HEK293 (cell line): ENCODE results near the gene DGKB.

Source experiments
- CTCF ChIA-PET: fragments of 350-600 bp; formaldehyde crosslinking; extraction: SDS; loops from one replicate; lab custom pipeline; 2021; ENCODE audit warnings: antibody characterized with exemption; lab: Yijun Ruan, JAX
- POLR2A ChIA-PET: fragments of 300-600 bp; formaldehyde crosslinking; extraction: SDS; loops from one replicate; lab custom pipeline; 2020; ENCODE audit warnings: antibody characterized with exemption, inconsistent platforms; lab: Yijun Ruan, JAX
- H3K27ac ChIP-seq: fragments of 200-500 bp; sonication (Bioruptor generic); 2 replicates; pipeline ENCODE4 v1.5.1; 2014; ENCODE audit warnings: low read depth, low read length, control low read depth, inconsistent platforms; ENCODE audit errors: extremely low read depth
- H3K36me3 ChIP-seq, 2 experiments: fragments of 200-500 bp in 1 of 2; sonication (Bioruptor generic) in 1 of 2; 1 replicate in 1 of 2; 2 replicates in 1 of 2; pipeline ENCODE4 v1.5.1; 2014 to 2017; ENCODE audit warnings: inconsistent platforms in 2 of 2, low read length in 2 of 2; ENCODE audit not compliant: control insufficient read depth in 2 of 2, insufficient read depth in 1 of 2
- H3K4me1 ChIP-seq: fragments of 200-500 bp; sonication (Bioruptor generic); 2 replicates; pipeline ENCODE4 v1.5.1; 2014; ENCODE audit warnings: mild to moderate bottlenecking, low read length, inconsistent platforms; ENCODE audit not compliant: control insufficient read depth, insufficient read depth
- H3K4me3 ChIP-seq: 2 replicates; pipeline ENCODE4 v1.5.1; 2011; ENCODE audit warnings: low read depth, mild to moderate bottlenecking, control low read depth, low read length, moderate library complexity
- H3K9me3 ChIP-seq: fragments of 200-500 bp; sonication (Bioruptor generic); 2 replicates; pipeline ENCODE4 v1.5.1; 2014; ENCODE audit warnings: low read depth, low read length, inconsistent platforms; ENCODE audit not compliant: control insufficient read depth, insufficient read depth
- GFI1B ChIP-seq: fragments of 450-650 bp; formaldehyde crosslinking; IDR thresholded peaks from 2 replicates; pipeline ENCODE4 v1.5.1; 2016; ENCODE audit warnings: missing biosample characterization, missing genetic modification characterization
- OVOL3 ChIP-seq: fragments of 450-650 bp; formaldehyde crosslinking; IDR thresholded peaks from 2 replicates; pipeline ENCODE4 v1.5.1; 2016; ENCODE audit warnings: missing biosample characterization, missing genetic modification characterization
- PRDM1 ChIP-seq: fragments of 450-650 bp; formaldehyde crosslinking; IDR thresholded peaks from 2 replicates; pipeline ENCODE4; 2016; ENCODE audit warnings: missing biosample characterization, missing genetic modification characterization
- SALL2 ChIP-seq: fragments of 450-650 bp; formaldehyde crosslinking; IDR thresholded peaks from 2 replicates; pipeline ENCODE4 v1.5.0; 2017; ENCODE audit warnings: missing biosample characterization, mild to moderate bottlenecking, missing genetic modification characterization, borderline replicate concordance
- SETDB1 ChIP-seq: IDR thresholded peaks from one replicate; pipeline ENCODE4 v1.6.1; 2017; ENCODE audit warnings: mild to moderate bottlenecking, low read length, moderate library complexity, mixed read lengths; ENCODE audit not compliant: insufficient read length
- SP2 ChIP-seq: fragments of 450-650 bp; formaldehyde crosslinking; IDR thresholded peaks from 2 replicates; pipeline ENCODE4 v1.5.1; 2016; ENCODE audit warnings: missing biosample characterization, missing genetic modification characterization
- ZBTB17 ChIP-seq: fragments of 450-650 bp; formaldehyde crosslinking; IDR thresholded peaks from 2 replicates; pipeline ENCODE4 v1.5.1; 2016; ENCODE audit warnings: missing biosample characterization, missing genetic modification characterization
- ZBTB44 ChIP-seq: fragments of 450-650 bp; IDR thresholded peaks from 2 replicates; pipeline ENCODE4 v1.5.1; 2018; ENCODE audit warnings: missing biosample characterization, mild to moderate bottlenecking, missing genetic modification characterization
- ZBTB48 ChIP-seq: fragments of 450-650 bp; formaldehyde crosslinking; IDR thresholded peaks from 2 replicates; pipeline ENCODE4 v1.5.1; 2016; ENCODE audit warnings: missing biosample characterization, missing genetic modification characterization
- ZFP37 ChIP-seq: fragments of 450-650 bp; formaldehyde crosslinking; IDR thresholded peaks from 2 replicates; pipeline ENCODE4 v1.5.1; 2016; ENCODE audit warnings: missing biosample characterization, missing genetic modification characterization
- ZNF121 ChIP-seq: fragments of 450-650 bp; formaldehyde crosslinking; IDR thresholded peaks from 2 replicates; pipeline ENCODE4 v1.5.1; 2016; ENCODE audit warnings: missing biosample characterization, missing genetic modification characterization
- ZNF157 ChIP-seq: fragments of 450-650 bp; formaldehyde crosslinking; IDR thresholded peaks from 2 replicates; pipeline ENCODE4 v1.5.1; 2016; ENCODE audit warnings: missing biosample characterization, missing genetic modification characterization
- ZNF202 ChIP-seq: fragments of 450-650 bp; formaldehyde crosslinking; IDR thresholded peaks from 2 replicates; pipeline ENCODE4 v1.5.1; 2016; ENCODE audit warnings: missing biosample characterization, missing genetic modification characterization, borderline replicate concordance
- ZNF248 ChIP-seq: fragments of 450-650 bp; formaldehyde crosslinking; IDR thresholded peaks from 2 replicates; pipeline ENCODE4 v1.5.1; 2017; ENCODE audit warnings: missing biosample characterization, missing genetic modification characterization
- ZNF292 ChIP-seq: fragments of 450-650 bp; formaldehyde crosslinking; IDR thresholded peaks from 2 replicates; pipeline ENCODE4 v1.5.1; 2016; ENCODE audit warnings: low read depth, missing biosample characterization, missing genetic modification characterization, borderline replicate concordance
- ZNF324 ChIP-seq: fragments of 450-650 bp; formaldehyde crosslinking; IDR thresholded peaks from 2 replicates; pipeline ENCODE4 v1.5.1; 2016; ENCODE audit warnings: missing biosample characterization, missing genetic modification characterization
- ZNF514 ChIP-seq: fragments of 450-650 bp; formaldehyde crosslinking; IDR thresholded peaks from 2 replicates; pipeline ENCODE4 v1.5.1; 2016; ENCODE audit warnings: missing biosample characterization, missing genetic modification characterization
- ZNF549 ChIP-seq: fragments of 450-650 bp; IDR thresholded peaks from 2 replicates; pipeline ENCODE4 v1.5.1; 2018; ENCODE audit warnings: missing biosample characterization, missing genetic modification characterization, mild to moderate bottlenecking, inconsistent platforms, moderate library complexity
- ZNF571 ChIP-seq: fragments of 450-650 bp; formaldehyde crosslinking; IDR thresholded peaks from 2 replicates; pipeline ENCODE4 v1.5.0; 2017; ENCODE audit warnings: missing biosample characterization, missing genetic modification characterization
- ZNF585B ChIP-seq: fragments of 450-650 bp; formaldehyde crosslinking; IDR thresholded peaks from 2 replicates; pipeline ENCODE4 v1.5.1; 2016; ENCODE audit warnings: missing biosample characterization, missing genetic modification characterization
- ZNF768 ChIP-seq: fragments of 450-650 bp; formaldehyde crosslinking; IDR thresholded peaks from 2 replicates; pipeline ENCODE4 v1.5.1; 2018; ENCODE audit warnings: missing biosample characterization, mild to moderate bottlenecking, missing genetic modification characterization
- ZNF837 ChIP-seq: fragments of 450-650 bp; formaldehyde crosslinking; IDR thresholded peaks from 2 replicates; pipeline ENCODE4 v1.5.1; 2016; ENCODE audit warnings: missing biosample characterization, missing genetic modification characterization
- ZSCAN30 ChIP-seq: fragments of 450-650 bp; IDR thresholded peaks from 2 replicates; pipeline ENCODE4 v1.5.1; 2018; ENCODE audit warnings: missing biosample characterization, mild to moderate bottlenecking, missing genetic modification characterization, moderate library complexity
- ZSCAN4 ChIP-seq: fragments of 450-650 bp; formaldehyde crosslinking; IDR thresholded peaks from 2 replicates; pipeline ENCODE4 v1.5.1; 2017; ENCODE audit warnings: missing biosample characterization, missing genetic modification characterization
- TF ChIP-seq, protein P1 (sequence below): fragments of 450-650 bp; formaldehyde crosslinking; IDR thresholded peaks from 2 replicates; pipeline ENCODE4 v1.5.1; 2017; ENCODE audit warnings: missing biosample characterization, mild to moderate bottlenecking, missing genetic modification characterization, moderate library complexity
- TF ChIP-seq, protein P2 (sequence below): fragments of 450-650 bp; formaldehyde crosslinking; IDR thresholded peaks from 2 replicates; pipeline ENCODE4 v1.5.1; 2016; ENCODE audit warnings: missing biosample characterization, missing genetic modification characterization
- TF ChIP-seq, protein P3 (sequence below): fragments of 450-650 bp; formaldehyde crosslinking; IDR thresholded peaks from 2 replicates; pipeline ENCODE4 v1.5.1; 2016; ENCODE audit warnings: missing biosample characterization, missing genetic modification characterization, borderline replicate concordance

The DGKB gene

GRCh38 chr7:14836006-14836405 is 66.5 kb downstream of the DGKB start:
- H3K4me3 ChIP-seq, result no peak overlapping the region
- POLR2A ChIA-PET, result no interaction called here
- TF ChIP-seq ZNF837 (no peak), SALL2 (tag by site-specific recombination) (no peak), ZBTB17 (no peak), ZNF292 (no peak), ZBTB44 (tag by site-specific recombination) (no peak), ZNF202 (tag by site-specific recombination) (no peak), SETDB1 (no peak), SP2 (tag by site-specific recombination) (no peak), ZNF121 (tag by site-specific recombination) (no peak), ZNF768 (tag by site-specific recombination) (no peak), ZBTB48 (tag by site-specific recombination) (no peak), ZFP37 (tag by site-specific recombination) (no peak), PRDM1 (tag by site-specific recombination) (no peak), ZNF514 (tag by site-specific recombination) (no peak), ZNF324 (tag by site-specific recombination) (no peak), OVOL3 (tag by site-specific recombination) (no peak), ZSCAN30 (no peak), ZNF571 (tag by site-specific recombination) (no peak)
- TF ChIP-seq, protein P1, sequence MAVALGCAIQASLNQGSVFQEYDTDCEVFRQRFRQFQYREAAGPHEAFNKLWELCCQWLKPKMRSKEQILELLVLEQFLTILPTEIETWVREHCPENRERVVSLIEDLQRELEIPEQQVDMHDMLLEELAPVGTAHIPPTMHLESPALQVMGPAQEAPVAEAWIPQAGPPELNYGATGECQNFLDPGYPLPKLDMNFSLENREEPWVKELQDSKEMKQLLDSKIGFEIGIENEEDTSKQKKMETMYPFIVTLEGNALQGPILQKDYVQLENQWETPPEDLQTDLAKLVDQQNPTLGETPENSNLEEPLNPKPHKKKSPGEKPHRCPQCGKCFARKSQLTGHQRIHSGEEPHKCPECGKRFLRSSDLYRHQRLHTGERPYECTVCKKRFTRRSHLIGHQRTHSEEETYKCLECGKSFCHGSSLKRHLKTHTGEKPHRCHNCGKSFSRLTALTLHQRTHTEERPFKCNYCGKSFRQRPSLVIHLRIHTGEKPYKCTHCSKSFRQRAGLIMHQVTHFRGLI, result no peak
- TF ChIP-seq, protein P2, sequence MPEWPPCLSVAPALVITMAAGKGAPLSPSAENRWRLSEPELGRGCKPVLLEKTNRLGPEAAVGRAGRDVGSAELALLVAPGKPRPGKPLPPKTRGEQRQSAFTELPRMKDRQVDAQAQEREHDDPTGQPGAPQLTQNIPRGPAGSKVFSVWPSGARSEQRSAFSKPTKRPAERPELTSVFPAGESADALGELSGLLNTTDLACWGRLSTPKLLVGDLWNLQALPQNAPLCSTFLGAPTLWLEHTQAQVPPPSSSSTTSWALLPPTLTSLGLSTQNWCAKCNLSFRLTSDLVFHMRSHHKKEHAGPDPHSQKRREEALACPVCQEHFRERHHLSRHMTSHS (tag by site-specific recombination), result no peak
- TF ChIP-seq, all 188 proteins: peak for 0
- no peaks in the 10 kb centered on the region for H3K36me3 ChIP-seq
- CTCF ChIA-PET, result interaction anchor here (0.5 to 1.2 kb wide), 2 partner anchors 21 to 563 kb away, joined by 3 read pairs; no protein-coding TSS in a partner anchor
- no peak overlapping the region for H3K27ac ChIP-seq
- no peaks in the 10 kb centered on the region for H3K4me1 ChIP-seq
- no peaks in the 10 kb centered on the region for H3K9me3 ChIP-seq

DNA sequence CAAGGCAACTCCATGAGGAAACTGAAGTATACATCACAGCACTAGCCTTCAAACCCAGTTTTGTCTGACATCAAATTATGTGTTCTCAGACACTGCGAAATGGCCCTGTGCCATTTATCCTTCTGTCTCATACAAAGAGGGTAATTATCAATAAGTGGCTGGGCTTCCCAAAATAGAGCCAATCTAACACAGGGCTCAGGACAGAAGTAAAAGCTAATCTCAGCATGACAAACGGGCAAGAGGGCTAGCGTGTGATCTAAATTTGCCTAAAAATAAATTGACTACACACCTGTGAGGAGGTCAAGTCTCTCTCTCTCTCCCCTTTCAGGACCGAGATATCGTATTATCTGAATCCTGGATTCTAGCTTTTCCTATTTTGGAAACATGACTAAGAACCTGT is 67.2 kb downstream of the DGKB start:
- POLR2A ChIA-PET, result no interaction called here
- TF ChIP-seq ZNF248 (tag by site-specific recombination) (no peak), ZNF157 (no peak), SETDB1 (no peak), ZNF549 (tag by site-specific recombination) (no peak), ZNF837 (no peak), ZNF585B (tag by site-specific recombination) (no peak), ZSCAN4 (tag by site-specific recombination) (no peak), GFI1B (tag by site-specific recombination) (no peak)
- TF ChIP-seq, protein P3, sequence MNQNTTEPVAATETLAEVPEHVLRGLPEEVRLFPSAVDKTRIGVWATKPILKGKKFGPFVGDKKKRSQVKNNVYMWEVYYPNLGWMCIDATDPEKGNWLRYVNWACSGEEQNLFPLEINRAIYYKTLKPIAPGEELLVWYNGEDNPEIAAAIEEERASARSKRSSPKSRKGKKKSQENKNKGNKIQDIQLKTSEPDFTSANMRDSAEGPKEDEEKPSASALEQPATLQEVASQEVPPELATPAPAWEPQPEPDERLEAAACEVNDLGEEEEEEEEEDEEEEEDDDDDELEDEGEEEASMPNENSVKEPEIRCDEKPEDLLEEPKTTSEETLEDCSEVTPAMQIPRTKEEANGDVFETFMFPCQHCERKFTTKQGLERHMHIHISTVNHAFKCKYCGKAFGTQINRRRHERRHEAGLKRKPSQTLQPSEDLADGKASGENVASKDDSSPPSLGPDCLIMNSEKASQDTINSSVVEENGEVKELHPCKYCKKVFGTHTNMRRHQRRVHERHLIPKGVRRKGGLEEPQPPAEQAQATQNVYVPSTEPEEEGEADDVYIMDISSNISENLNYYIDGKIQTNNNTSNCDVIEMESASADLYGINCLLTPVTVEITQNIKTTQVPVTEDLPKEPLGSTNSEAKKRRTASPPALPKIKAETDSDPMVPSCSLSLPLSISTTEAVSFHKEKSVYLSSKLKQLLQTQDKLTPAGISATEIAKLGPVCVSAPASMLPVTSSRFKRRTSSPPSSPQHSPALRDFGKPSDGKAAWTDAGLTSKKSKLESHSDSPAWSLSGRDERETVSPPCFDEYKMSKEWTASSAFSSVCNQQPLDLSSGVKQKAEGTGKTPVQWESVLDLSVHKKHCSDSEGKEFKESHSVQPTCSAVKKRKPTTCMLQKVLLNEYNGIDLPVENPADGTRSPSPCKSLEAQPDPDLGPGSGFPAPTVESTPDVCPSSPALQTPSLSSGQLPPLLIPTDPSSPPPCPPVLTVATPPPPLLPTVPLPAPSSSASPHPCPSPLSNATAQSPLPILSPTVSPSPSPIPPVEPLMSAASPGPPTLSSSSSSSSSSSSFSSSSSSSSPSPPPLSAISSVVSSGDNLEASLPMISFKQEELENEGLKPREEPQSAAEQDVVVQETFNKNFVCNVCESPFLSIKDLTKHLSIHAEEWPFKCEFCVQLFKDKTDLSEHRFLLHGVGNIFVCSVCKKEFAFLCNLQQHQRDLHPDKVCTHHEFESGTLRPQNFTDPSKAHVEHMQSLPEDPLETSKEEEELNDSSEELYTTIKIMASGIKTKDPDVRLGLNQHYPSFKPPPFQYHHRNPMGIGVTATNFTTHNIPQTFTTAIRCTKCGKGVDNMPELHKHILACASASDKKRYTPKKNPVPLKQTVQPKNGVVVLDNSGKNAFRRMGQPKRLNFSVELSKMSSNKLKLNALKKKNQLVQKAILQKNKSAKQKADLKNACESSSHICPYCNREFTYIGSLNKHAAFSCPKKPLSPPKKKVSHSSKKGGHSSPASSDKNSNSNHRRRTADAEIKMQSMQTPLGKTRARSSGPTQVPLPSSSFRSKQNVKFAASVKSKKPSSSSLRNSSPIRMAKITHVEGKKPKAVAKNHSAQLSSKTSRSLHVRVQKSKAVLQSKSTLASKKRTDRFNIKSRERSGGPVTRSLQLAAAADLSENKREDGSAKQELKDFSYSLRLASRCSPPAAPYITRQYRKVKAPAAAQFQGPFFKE (tag by site-specific recombination), result no peak

More for the DNA sequence above, 67.2 kb downstream of the DGKB start:
- H3K4me3 ChIP-seq, result no peak overlapping the region
- no peak overlapping the region for H3K27ac ChIP-seq
- H3K36me3 ChIP-seq, result no peaks in the 10 kb centered on the region
- no peaks in the 10 kb centered on the region for H3K4me1 ChIP-seq
- CTCF ChIA-PET, result interaction anchor here (0.5 to 1.2 kb wide), 2 partner anchors 20 to 562 kb away, joined by 3 read pairs; no protein-coding TSS in a partner anchor
- no peaks in the 10 kb centered on the region for H3K9me3 ChIP-seq
